HG03354 (cell line): ENCODE measurements around the gene VPS26C.

Source experiments
- ATAC-seq: cut with Tn5 transposase; IDR thresholded peaks from one replicate; pipeline ENCODE4 v1.9.1; 2021; ENCODE audit warnings: mild to moderate bottlenecking; ENCODE audit not compliant: unreplicated experiment, poor library complexity, severe bottlenecking

VPS26C gene

DNA sequence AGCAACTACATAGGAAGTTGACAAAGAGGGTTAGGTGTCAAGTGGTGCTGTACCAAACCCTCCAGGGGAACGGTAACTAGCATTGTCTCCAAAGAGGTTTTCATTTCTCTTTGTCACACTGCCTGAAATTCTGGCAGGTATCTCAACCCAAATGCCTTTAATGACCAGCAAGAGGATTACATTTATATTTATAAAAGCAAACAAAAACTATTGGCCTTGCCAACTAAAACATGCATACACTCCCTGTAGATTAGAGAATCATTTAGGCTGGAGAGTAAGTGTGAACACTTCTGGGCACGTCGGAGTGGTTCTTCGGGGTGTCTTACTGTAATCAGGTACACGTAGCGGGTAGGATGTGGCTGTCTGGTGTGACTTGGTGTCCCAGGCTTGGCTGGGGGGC, 84.9 kb downstream of the VPS26C start:
- no peak for ATAC-seq

DNA sequence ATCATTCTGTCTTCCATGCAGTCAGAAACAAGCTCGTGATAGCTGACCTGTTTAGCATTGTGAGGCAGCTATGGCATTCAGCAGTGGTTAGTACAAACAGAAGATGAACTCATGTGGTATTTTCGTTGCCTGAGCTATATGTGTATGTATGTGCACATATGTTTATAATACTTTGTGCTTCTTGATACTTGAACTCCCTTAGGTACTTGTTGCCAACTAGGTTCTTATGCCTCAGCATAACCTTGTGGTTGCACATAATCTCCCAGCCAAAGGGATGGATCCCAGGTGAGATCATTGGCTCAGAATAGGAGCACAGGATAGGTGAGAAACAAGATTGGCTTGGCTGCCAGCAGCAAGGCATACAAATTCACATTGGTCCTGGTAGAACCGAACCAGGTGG, 86.1 kb downstream of the VPS26C start:
- ATAC-seq: no peak

DNA sequence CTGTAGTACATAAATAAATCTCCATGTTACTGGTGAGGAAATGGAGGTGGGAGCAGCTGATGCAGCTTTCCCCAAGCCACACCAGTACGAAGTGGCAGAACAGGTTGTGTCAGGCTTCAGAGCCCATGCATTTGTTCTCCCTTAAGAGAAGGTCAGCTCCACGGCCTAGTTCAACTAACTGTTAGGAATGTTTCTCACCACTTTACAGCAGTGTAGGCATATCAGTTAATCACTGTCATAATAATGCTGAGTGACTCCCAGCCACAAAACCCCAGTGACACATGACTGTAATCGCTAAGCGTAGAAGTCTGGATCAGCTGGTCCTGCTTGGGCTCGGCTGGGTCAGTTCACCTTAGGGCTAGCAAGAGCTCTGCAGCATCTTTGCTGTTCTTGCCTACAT, 90.4 kb downstream of the VPS26C start:
- ATAC-seq: no peak
